GM18870 (cell line): Measurements from ENCODE around the gene NXN.
"Not testable (repeated sequence)": the region's sequence is repeated elsewhere in the genome, so short reads cannot be mapped to it uniquely, and the experiment has no call there.

Source experiments
- ATAC-seq: cut with Tn5 transposase; IDR thresholded peaks from one replicate; pipeline ENCODE4 v1.9.1; 2021; ENCODE audit warnings: moderate library complexity; ENCODE audit not compliant: unreplicated experiment

The NXN gene

DNA sequence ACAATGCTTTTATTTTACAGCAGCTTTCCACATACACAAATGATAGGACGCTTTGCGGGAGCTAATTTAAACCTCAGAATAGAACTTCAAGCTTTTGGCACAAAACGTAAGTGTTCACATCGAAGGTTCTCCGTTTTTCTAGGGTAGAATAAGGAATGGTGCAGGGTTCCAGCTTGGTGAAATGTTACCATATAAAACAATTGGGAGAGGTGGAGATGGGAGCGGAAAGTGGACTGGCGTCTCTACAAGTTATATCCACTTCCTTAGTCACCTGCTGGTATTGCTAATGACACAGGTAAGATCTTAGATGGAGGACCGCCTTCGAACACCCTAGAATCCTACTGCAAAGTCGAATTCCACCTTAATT is 1.7 kb upstream of the NXN start:
- no peak for ATAC-seq

DNA sequence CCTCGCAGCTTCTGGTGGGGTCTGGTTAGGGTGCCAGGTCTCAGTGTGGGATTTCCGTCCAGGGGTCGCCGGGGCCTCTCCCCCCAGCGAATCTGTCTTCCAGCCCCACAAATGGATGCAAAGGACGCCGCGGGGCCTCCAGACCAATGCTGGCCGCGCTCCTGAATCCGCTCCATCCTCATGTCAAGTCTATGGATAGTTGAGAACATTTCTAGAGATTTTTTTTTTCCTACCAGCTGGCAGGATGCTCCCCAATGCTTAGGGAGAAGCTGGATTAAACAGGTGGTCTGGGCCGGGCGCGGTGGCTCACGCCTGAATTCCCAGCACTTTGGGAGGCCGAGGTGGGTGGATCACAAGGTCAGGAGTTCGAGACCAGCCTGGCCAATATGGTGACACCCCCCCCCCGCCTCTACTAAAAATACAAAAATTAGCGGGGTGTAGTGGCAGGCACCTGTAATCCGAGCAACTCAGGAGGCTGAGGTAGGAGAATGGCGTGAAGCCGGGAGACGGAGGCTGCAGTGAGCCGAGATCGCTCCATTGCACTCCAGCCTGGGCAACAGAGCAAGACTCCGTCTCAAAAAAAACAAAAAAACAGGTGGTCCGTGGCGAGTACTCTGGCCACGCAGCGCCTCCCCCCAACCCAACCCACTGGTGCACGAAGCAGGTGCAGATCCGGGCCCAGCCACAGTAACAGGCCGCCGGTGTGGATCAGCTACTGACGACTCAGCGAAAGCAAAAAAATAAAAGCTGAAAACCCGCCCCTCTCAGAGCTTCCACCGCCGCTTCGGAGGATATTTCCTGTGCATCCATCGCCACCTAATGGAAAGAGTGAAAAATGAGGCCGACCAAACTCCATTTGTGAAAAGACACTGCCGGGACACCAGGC is 1.1 kb upstream of the NXN start:
- ATAC-seq, result no peak

DNA sequence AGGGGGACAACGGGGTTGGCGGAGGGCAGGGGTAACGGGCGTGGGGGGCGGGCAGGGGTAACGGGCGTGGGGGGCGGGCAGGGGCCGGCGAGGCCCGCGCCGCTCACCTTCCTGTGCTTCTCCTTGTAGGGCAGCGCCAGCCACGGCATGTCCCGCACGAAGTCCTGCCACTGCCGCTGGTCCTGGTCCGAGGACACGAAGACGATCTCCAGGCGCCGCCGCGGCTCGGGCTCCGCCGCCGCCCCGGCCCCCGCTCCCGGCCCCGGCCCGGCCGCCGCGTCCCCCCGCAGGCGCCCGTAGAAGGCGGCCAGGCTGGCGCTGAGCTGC is 401 bp downstream of the NXN start:
- ATAC-seq, result no peak

DNA sequence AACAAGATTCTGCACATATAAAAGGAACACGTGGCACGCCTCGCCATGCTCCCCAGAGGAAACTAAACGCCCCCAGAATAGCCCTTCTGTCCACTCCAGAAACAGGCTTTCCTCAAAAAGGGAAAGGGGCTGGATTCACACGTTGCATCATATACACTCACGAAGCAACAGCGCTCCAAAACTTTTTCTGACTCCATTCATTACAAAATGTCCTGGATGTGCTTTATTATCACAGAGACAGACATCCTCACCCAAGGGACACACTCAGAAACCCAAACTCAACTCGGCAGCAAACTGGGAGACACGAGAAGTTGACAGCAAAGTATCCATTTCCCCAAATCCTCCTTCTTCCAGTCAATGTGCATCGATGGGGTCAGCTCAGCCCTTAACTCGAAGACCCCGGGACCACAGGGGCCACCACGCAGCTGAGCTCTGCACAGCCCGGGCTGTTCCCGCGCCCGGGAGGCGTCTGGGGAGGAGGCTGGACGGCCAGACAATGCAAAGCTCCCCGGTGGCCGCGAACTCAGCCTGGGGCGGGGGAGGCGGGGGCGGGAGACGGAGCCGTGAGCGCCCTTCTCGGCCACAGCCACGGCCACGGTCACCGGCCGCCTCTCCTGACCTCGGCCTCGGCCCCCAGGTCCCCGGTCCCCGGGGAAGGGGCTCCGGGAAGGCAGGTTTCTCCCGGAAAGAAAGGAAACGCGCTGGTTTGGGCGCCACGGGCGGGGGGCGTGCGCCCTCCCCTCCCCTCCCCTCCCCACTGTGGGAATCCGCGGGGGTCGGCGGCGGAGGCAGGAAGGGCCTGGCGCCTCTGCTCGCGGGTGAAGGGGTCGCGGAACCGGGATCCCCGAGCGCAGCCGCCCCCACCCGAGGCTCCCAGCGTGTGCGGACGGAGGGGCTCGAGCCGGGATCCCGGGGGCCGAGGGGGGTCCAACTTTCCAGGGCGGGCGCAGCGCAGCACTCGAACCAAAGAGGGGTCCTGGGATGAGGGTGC is 1.2 kb downstream of the NXN start:
- ATAC-seq, result no peak

DNA sequence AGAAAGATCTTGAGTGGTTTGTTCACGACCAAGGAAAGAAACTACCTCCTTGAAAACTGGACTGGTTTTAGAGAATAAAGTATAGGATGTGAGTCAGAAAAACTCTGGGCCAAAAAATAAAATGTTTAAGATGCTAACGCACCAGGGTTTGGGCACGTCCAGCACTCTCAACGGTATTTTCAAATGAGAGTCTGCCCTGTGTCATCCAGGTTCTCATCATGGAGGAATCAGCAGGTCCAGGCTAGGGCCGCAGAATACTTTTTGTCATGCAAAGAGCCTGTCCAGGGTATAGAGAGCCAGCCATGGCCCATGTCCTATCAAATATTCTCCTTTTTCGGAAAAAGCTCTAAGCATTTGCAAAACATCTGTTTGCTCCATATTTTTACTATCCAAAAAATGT is 2.4 kb downstream of the NXN start:
- ATAC-seq, result no peak

DNA sequence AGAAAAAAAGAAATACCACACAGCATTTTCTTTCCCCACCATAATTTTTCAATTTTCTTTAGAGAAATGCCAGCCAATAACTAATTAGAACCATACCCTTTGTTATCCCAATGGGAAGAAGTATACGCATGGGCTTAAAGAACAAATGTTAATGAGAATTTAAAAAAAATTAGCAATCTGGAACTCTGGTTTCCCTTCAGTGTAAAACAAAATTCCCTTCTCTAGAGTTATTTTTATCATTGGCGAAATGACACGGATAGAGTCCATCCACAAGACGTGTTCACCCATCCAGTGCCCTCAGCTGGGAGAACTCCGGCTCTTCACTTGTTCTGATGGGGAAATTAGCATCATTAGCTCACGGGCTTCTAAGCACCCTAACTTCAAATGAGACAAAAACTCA is 3.3 kb downstream of the NXN start:
- no peak for ATAC-seq

- ATAC-seq, result no peak
These were observed 4.1 kb downstream of the NXN start for GRCh38 chr17:975371-975915.

GRCh38 chr17:974778-975177 is 4.8 kb downstream of the NXN start:
- not testable (repeated sequence) for ATAC-seq

- ATAC-seq, result no peak
These were observed 6.5 kb downstream of the NXN start for GRCh38 chr17:973053-973452.

DNA sequence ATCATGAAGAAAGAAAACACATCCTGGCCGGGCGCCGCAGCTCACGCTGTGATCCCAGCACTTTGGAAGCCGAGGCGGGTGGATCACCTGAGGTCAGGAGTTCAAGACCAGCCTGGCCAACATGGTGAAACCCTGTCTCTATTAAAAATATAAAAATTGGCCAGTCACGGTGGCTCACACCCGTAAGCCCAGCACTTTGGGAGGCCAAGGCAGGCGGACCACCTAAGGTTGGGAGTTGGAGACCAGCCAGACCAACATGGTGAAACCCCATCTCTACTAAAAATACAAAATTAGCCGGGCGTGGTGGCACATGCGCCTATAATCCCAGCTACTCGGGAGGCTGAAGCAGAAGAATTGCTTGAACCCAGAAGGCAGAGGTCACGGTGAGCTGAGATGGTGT is 7.7 kb downstream of the NXN start:
- ATAC-seq, result not testable (repeated sequence)

- no peak for ATAC-seq
These were observed 9.2 kb downstream of the NXN start for GRCh38 chr17:970364-970763.

- ATAC-seq, result no peak
These were observed 9.7 kb downstream of the NXN start for GRCh38 chr17:969811-970355.

- ATAC-seq, result no peak
These were observed 10.5 kb downstream of the NXN start for GRCh38 chr17:968812-969730.

- ATAC-seq, result no peak
These were observed 12.5 kb downstream of the NXN start for GRCh38 chr17:967122-967521.

GRCh38 chr17:965311-965989 is 14.1 kb downstream of the NXN start:
- ATAC-seq, result no peak

- no peak for ATAC-seq
These were observed 14.7 kb downstream of the NXN start for GRCh38 chr17:964876-965275.

- no peak for ATAC-seq
These were observed 16.9 kb downstream of the NXN start for GRCh38 chr17:962670-963069.

GRCh38 chr17:962166-962565 is 17.4 kb downstream of the NXN start:
- no peak for ATAC-seq

- ATAC-seq, result no peak
These were observed 20.7 kb downstream of the NXN start for GRCh38 chr17:958712-959451.
